Stimulated activated naive B cell treated with anti-CD40 and anti-IgM and Interleukin-4, amounts not matched to agents 10 μg/mL and 1 μg/mL and 100 μg/mL, for 72 hours (primary cell): ENCODE data around the gene GSG1L.

ENCODE experiments used
- ATAC-seq, 2 donors: fragments of 150-1000 bp; cut with Tn5 transposase; replicated peaks; 2 replicates each; pipeline ENCODE4 v1.10.0; 2021; ENCODE audit warnings: moderate library complexity in 1 of 2
- DNase-seq: peaks from one replicate; pipeline ENCODE4 v3.0.0; 2021
- H3K27ac Mint-ChIP-seq: one replicate; pipeline ENCODE4 v1.8.0; 2022; ENCODE audit warnings: mild to moderate bottlenecking, mixed read lengths
- H3K27me3 Mint-ChIP-seq, 2 donors: one replicate each; pipeline ENCODE4 v1.8.0; 2022; ENCODE audit warnings: mixed read lengths in 2 of 2
- H3K36me3 Mint-ChIP-seq, 2 donors: one replicate each; pipeline ENCODE4 v1.8.0; 2022; ENCODE audit warnings: mixed read lengths in 2 of 2, mild to moderate bottlenecking in 1 of 2
- H3K4me1 Mint-ChIP-seq, 2 donors: one replicate each; pipeline ENCODE4 v1.8.0; 2022; ENCODE audit warnings: mixed read lengths in 2 of 2, mild to moderate bottlenecking in 1 of 2
- H3K4me3 Mint-ChIP-seq, 2 donors: one replicate each; pipeline ENCODE4 v1.8.0; 2022; ENCODE audit warnings: mild to moderate bottlenecking in 2 of 2, mixed read lengths in 2 of 2, moderate library complexity in 1 of 2
- H3K9me3 Mint-ChIP-seq, 2 donors: one replicate each; pipeline ENCODE4 v1.8.0; 2022; ENCODE audit warnings: mixed read lengths in 2 of 2, mild to moderate bottlenecking in 1 of 2

GSG1L gene

GRCh38 chr16:28098959-28099945, 35.7 kb upstream of the GSG1L start:
- ATAC-seq (no peak), DNase-seq (no peak)
- H3K27ac Mint-ChIP-seq, result no peak overlapping the region
- peaks cover 60 to 73% of the 10 kb centered on the region in 2 donors for H3K36me3 Mint-ChIP-seq
- no peaks in the 10 kb centered on the region for H3K27me3 Mint-ChIP-seq
- H3K4me3 Mint-ChIP-seq, result no peak overlapping the region
- H3K9me3 Mint-ChIP-seq, result no peaks in the 10 kb centered on the region
- H3K4me1 Mint-ChIP-seq, result peaks cover 0 to 6% of the 10 kb centered on the region in 2 donors

GRCh38 chr16:28098171-28098958, 34.9 kb upstream of the GSG1L start:
- Mint-ChIP-seq H3K27ac (no peak overlapping the region), H3K4me3 (no peak overlapping the region), H3K27me3 (no peaks in the 10 kb centered on the region), H3K36me3 (peaks cover 59 to 69% of the 10 kb centered on the region in 2 donors), H3K9me3 (no peaks in the 10 kb centered on the region), H3K4me1 (peaks cover 0 to 6% of the 10 kb centered on the region in 2 donors)
- no peak for ATAC-seq
- no peak for DNase-seq

- Mint-ChIP-seq H3K36me3 (peaks cover 58 to 67% of the 10 kb centered on the region in 2 donors), H3K9me3 (no peaks in the 10 kb centered on the region), H3K4me3 (no peak overlapping the region), H3K27ac (peak overlapping the region; percentile 62), H3K4me1 (peaks cover 0 to 6% of the 10 kb centered on the region in 2 donors), H3K27me3 (no peaks in the 10 kb centered on the region)
- peak in 1 of 2 donors; percentile 15 for ATAC-seq
- DNase-seq, result no peak
These were observed 33.7 kb upstream of the GSG1L start for GRCh38 chr16:28096983-28097899.

- Mint-ChIP-seq H3K4me1 (peaks cover 10 to 14% of the 10 kb centered on the region in 2 donors), H3K27ac (peak overlapping the region; percentile 73), H3K27me3 (no peaks in the 10 kb centered on the region), H3K9me3 (peaks cover 0 to 2% of the 10 kb centered on the region in 2 donors), H3K4me3 (no peak overlapping the region), H3K36me3 (peaks cover 34 to 43% of the 10 kb centered on the region in 2 donors)
- ATAC-seq (no peak), DNase-seq (no peak)
These were observed 29.8 kb upstream of the GSG1L start for GRCh38 chr16:28093385-28093725.

GRCh38 chr16:28092721-28093384, 29.3 kb upstream of the GSG1L start:
- H3K27ac Mint-ChIP-seq, result peak overlapping the region; percentile 65
- no peak for ATAC-seq
- H3K36me3 Mint-ChIP-seq, result peaks cover 32 to 38% of the 10 kb centered on the region in 2 donors
- DNase-seq, result no peak
- peaks cover 0 to 2% of the 10 kb centered on the region in 2 donors for H3K9me3 Mint-ChIP-seq
- no peak overlapping the region for H3K4me3 Mint-ChIP-seq
- no peaks in the 10 kb centered on the region for H3K27me3 Mint-ChIP-seq
- peaks cover 10 to 14% of the 10 kb centered on the region in 2 donors for H3K4me1 Mint-ChIP-seq

GRCh38 chr16:28091656-28092055, 28.1 kb upstream of the GSG1L start:
- H3K27me3 Mint-ChIP-seq, result no peaks in the 10 kb centered on the region
- peaks cover 20 to 26% of the 10 kb centered on the region in 2 donors for H3K36me3 Mint-ChIP-seq
- H3K4me1 Mint-ChIP-seq, result peaks cover 10% of the 10 kb centered on the region in 2 donors

GRCh38 chr16:28090646-28091377, 27.3 kb upstream of the GSG1L start:
- peak overlapping the region in 1 of 2 donors; percentile 21 for H3K4me3 Mint-ChIP-seq
- DNase-seq, result no peak
- H3K27ac Mint-ChIP-seq, result no peak overlapping the region
- peaks cover 9 to 10% of the 10 kb centered on the region in 2 donors for H3K4me1 Mint-ChIP-seq
- no peaks in the 10 kb centered on the region for H3K27me3 Mint-ChIP-seq
- no peak for ATAC-seq
- H3K36me3 Mint-ChIP-seq, result peaks cover 16 to 23% of the 10 kb centered on the region in 2 donors
- peaks cover 0 to 2% of the 10 kb centered on the region in 2 donors for H3K9me3 Mint-ChIP-seq

More at GRCh38 chr16:28091656-28092055, 28.1 kb upstream of the GSG1L start:
- ATAC-seq, result no peak
- no peak for DNase-seq
- Mint-ChIP-seq H3K9me3 (peaks cover 0 to 2% of the 10 kb centered on the region in 2 donors), H3K27ac (peak overlapping the region; percentile 14), H3K4me3 (no peak overlapping the region)

- Mint-ChIP-seq H3K4me1 (peaks cover 9 to 10% of the 10 kb centered on the region in 2 donors), H3K9me3 (peaks cover 0 to 2% of the 10 kb centered on the region in 2 donors), H3K4me3 (peak overlapping the region in 1 of 2 donors; percentile 0), H3K36me3 (peaks cover 14 to 23% of the 10 kb centered on the region in 2 donors), H3K27ac (peak overlapping the region; percentile 79), H3K27me3 (no peaks in the 10 kb centered on the region)
- DNase-seq, result no peak
- ATAC-seq, result no peak
These were observed 26.5 kb upstream of the GSG1L start for GRCh38 chr16:28089992-28090365.

- peak overlapping the region; percentile 0 to 28 for H3K4me3 Mint-ChIP-seq
- H3K27me3 Mint-ChIP-seq, result no peaks in the 10 kb centered on the region
- ATAC-seq (no peak), DNase-seq (no peak)
- peaks cover 9 to 10% of the 10 kb centered on the region in 2 donors for H3K4me1 Mint-ChIP-seq
- peaks cover 0 to 2% of the 10 kb centered on the region in 2 donors for H3K9me3 Mint-ChIP-seq
- H3K36me3 Mint-ChIP-seq, result peaks cover 14 to 23% of the 10 kb centered on the region in 2 donors
- peak overlapping the region; percentile 77 for H3K27ac Mint-ChIP-seq
These were observed 25.9 kb upstream of the GSG1L start for GRCh38 chr16:28089205-28089991.

- H3K27ac Mint-ChIP-seq, result no peak overlapping the region
- DNase-seq, result no peak
- peaks cover 3 to 14% of the 10 kb centered on the region in 2 donors for H3K36me3 Mint-ChIP-seq
- no peaks in the 10 kb centered on the region for H3K27me3 Mint-ChIP-seq
- peak; percentile 42 to 43 for ATAC-seq
- no peak overlapping the region for H3K4me3 Mint-ChIP-seq
- peaks cover 0 to 2% of the 10 kb centered on the region in 2 donors for H3K9me3 Mint-ChIP-seq
- H3K4me1 Mint-ChIP-seq, result peaks cover 9 to 10% of the 10 kb centered on the region in 2 donors
These were observed 24.3 kb upstream of the GSG1L start for GRCh38 chr16:28087675-28088300.

- Mint-ChIP-seq H3K9me3 (peaks cover 0 to 2% of the 10 kb centered on the region in 2 donors), H3K4me1 (peaks cover 9 to 10% of the 10 kb centered on the region in 2 donors), H3K27me3 (no peaks in the 10 kb centered on the region), H3K27ac (no peak overlapping the region), H3K36me3 (peaks cover 2 to 11% of the 10 kb centered on the region in 2 donors), H3K4me3 (no peak overlapping the region)
- DNase-seq (no peak), ATAC-seq (peak; percentile 6)
These were observed 23.7 kb upstream of the GSG1L start for GRCh38 chr16:28087140-28087660.
